Chondrocyte (in vitro differentiated cells): Measurements from ENCODE around the gene RABGAP1L. TPM values are rescaled to one million over a fixed set of nuclear protein-coding genes. Genes with fewer than 3 reads are reported as not detected.

Experiments used
- DNase-seq: peaks from one replicate; pipeline ENCODE4 v3.0.0; 2021; ENCODE audit warnings: mixed read lengths, low spot score
- H3K27ac Mint-ChIP-seq: one replicate; pipeline ENCODE4 v1.8.0; 2021; ENCODE audit warnings: mild to moderate bottlenecking, moderate library complexity, mixed read lengths; ENCODE audit not compliant: unreplicated experiment
- H3K27me3 Mint-ChIP-seq: 2 replicates; pipeline ENCODE4 v1.8.0; 2021; ENCODE audit warnings: low read depth, mixed read lengths
- H3K36me3 Mint-ChIP-seq: 2 replicates; pipeline ENCODE4 v1.8.0; 2021; ENCODE audit warnings: low read depth, mixed read lengths
- H3K4me1 Mint-ChIP-seq: 2 replicates; pipeline ENCODE4 v1.8.0; 2021; ENCODE audit warnings: low read depth, mild to moderate bottlenecking, mixed read lengths
- H3K4me3 Mint-ChIP-seq: one replicate; pipeline ENCODE4 v1.8.0; 2021; ENCODE audit warnings: mild to moderate bottlenecking, moderate library complexity, mixed read lengths; ENCODE audit not compliant: unreplicated experiment
- H3K9me3 Mint-ChIP-seq: 2 replicates; pipeline ENCODE4 v1.8.0; 2021; ENCODE audit warnings: low read depth, mixed read lengths
- total RNA-seq: library from RNA; stranded (reverse); gene quantifications from 3 replicates; pipeline ENCODE4 v1.2.1, GENCODE V29; 2021
- TF ChIP-seq, protein P1 (sequence below): fragments of 200-600 bp; sonication (generic); IDR thresholded peaks from 2 replicates; pipeline ENCODE4 v1.5.0; 2021; ENCODE audit warnings: antibody characterized with exemption, mild to moderate bottlenecking, moderate library complexity

Gene RABGAP1L
- total RNA-seq, 1 donor from 2014 or later = 27.1 TPM

DNA sequence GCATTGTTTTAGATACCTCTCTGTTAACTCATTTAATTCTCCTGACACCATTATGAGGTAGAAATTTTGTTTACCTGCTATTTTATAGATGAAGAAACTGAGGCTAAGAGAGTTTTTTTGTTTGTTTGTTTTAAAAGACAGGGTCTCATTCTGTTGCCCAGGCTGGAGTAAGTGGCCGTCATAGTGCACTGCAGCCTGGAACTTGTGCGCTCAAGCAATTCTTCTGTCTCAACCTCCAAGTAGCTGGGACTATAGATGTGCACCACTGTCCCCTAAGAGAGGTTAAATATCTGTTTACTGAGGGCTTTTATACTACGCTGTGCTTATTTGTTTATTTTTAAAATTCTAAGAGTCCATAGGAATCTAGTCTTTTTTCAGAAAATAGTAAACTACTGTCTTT, 796.8 kb downstream of the RABGAP1L start:
- no peak overlapping the region for H3K27ac Mint-ChIP-seq
- TF ChIP-seq, protein P1, sequence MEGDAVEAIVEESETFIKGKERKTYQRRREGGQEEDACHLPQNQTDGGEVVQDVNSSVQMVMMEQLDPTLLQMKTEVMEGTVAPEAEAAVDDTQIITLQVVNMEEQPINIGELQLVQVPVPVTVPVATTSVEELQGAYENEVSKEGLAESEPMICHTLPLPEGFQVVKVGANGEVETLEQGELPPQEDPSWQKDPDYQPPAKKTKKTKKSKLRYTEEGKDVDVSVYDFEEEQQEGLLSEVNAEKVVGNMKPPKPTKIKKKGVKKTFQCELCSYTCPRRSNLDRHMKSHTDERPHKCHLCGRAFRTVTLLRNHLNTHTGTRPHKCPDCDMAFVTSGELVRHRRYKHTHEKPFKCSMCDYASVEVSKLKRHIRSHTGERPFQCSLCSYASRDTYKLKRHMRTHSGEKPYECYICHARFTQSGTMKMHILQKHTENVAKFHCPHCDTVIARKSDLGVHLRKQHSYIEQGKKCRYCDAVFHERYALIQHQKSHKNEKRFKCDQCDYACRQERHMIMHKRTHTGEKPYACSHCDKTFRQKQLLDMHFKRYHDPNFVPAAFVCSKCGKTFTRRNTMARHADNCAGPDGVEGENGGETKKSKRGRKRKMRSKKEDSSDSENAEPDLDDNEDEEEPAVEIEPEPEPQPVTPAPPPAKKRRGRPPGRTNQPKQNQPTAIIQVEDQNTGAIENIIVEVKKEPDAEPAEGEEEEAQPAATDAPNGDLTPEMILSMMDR = no peak
- no peaks in the 10 kb centered on the region for H3K27me3 Mint-ChIP-seq
- H3K4me1 Mint-ChIP-seq = peaks cover 24% of the 10 kb centered on the region
- DNase-seq = no peak
- no peaks in the 10 kb centered on the region for H3K36me3 Mint-ChIP-seq
- no peak overlapping the region for H3K4me3 Mint-ChIP-seq
- no peaks in the 10 kb centered on the region for H3K9me3 Mint-ChIP-seq

DNA sequence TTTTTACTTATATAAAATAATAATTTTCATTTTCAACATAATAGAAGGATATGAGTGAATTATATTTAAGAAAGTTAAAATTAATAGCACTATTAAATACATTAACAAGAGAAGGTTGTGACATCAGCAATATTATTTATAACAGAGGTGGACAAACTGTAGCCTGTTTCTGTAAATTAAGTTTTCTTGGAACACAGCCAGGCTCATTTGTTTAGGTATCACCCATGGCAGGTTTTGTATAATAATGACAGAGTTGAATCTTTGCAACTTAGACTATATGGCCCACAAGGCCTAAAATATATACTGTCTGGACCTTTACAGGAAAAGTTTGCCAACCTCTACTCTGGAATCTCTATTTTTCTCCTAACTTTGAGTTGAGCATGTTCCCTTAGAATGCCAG, 797.7 kb downstream of the RABGAP1L start:
- TF ChIP-seq, protein P1 = no peak
- Mint-ChIP-seq H3K27ac (no peak overlapping the region), H3K27me3 (no peaks in the 10 kb centered on the region), H3K9me3 (no peaks in the 10 kb centered on the region), H3K4me3 (no peak overlapping the region), H3K36me3 (no peaks in the 10 kb centered on the region), H3K4me1 (peaks cover 24% of the 10 kb centered on the region)
- no peak for DNase-seq

DNA sequence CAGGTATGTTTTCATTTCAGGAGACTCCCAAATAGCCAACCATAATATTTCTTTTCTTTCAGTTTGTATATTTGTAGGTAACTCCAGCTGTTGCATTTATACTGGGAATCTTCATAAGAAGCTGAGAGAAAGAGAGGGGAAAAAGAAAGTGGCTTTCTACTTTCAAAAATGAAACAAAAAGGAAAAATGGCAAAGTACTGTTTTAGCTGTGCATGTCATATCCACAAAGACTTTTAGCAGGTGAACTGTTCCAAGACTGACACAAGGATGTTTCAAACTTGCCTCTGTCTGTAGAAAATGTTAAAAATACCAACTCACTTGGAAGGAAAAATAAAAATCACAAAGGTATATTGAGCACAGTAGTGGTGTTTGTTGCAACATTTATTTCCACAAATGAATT, 798.5 kb downstream of the RABGAP1L start:
- no peak overlapping the region for H3K27ac Mint-ChIP-seq
- no peaks in the 10 kb centered on the region for H3K27me3 Mint-ChIP-seq
- H3K36me3 Mint-ChIP-seq = no peaks in the 10 kb centered on the region
- no peaks in the 10 kb centered on the region for H3K9me3 Mint-ChIP-seq
- DNase-seq = no peak
- H3K4me3 Mint-ChIP-seq = no peak overlapping the region
- peaks cover 24% of the 10 kb centered on the region for H3K4me1 Mint-ChIP-seq
- TF ChIP-seq, protein P1 = no peak

DNA sequence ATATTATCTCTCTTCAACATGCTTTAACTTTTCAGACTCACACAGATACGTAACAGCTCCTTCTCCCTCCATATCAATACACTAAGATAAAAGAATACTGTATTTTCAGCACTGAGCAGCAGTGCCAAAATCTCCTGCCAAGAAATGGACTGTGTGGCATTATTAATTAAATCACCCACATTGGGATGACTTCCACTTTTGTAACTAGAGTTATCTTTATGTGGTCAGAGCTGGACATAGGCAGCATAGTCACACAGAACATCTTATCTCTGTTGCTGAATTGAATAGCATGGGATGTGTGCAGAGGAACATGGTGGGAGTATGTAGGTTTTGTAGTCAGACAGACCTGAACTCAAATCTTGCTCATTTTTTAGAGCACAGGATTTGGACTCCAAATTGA, 799.1 kb downstream of the RABGAP1L start:
- Mint-ChIP-seq H3K4me1 (peaks cover 24% of the 10 kb centered on the region), H3K9me3 (no peaks in the 10 kb centered on the region), H3K36me3 (no peaks in the 10 kb centered on the region), H3K27me3 (no peaks in the 10 kb centered on the region), H3K4me3 (no peak overlapping the region), H3K27ac (no peak overlapping the region)
- DNase-seq = no peak
- TF ChIP-seq, protein P1 = no peak

DNA sequence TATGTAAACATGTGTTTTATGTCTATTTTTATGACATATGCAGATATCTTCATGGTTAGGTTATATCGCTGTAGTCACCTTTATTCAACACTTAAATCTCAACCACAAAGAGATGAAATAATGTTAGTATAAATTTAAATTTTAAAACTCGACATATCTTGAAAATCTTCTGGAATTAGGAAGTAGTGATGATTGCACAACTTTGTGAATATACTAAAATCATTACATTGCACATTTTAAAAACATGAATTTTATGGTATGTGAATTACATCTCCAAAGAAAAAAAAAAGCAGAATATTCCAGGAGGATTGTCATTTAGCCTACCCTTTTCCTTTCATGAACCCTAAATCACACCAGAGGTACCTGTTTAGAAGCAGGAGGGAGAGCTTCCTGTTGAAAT, 801.0 kb downstream of the RABGAP1L start:
- H3K9me3 Mint-ChIP-seq = no peaks in the 10 kb centered on the region
- no peak overlapping the region for H3K4me3 Mint-ChIP-seq
- no peaks in the 10 kb centered on the region for H3K27me3 Mint-ChIP-seq
- TF ChIP-seq, protein P1 = no peak
- no peak for DNase-seq
- no peak overlapping the region for H3K27ac Mint-ChIP-seq
- peaks cover 24% of the 10 kb centered on the region for H3K4me1 Mint-ChIP-seq
- H3K36me3 Mint-ChIP-seq = no peaks in the 10 kb centered on the region
